AG04450 (cell line): ENCODE measurements around the gene HERC4. TPM values are rescaled to one million over a fixed set of nuclear protein-coding genes. Genes with fewer than 3 reads are reported as not detected.

Source experiments
- CTCF ChIA-PET: fragments of 300-600, 350-600 bp; formaldehyde crosslinking; extraction: SDS; loops from one replicate; lab custom pipeline; 2022; ENCODE audit warnings: antibody characterized with exemption, inconsistent platforms; lab: Charles Lee
- POLR2A ChIA-PET: fragments of 350-600 bp; formaldehyde crosslinking; extraction: SDS; loops from one replicate; lab custom pipeline; 2021; ENCODE audit warnings: antibody characterized with exemption, inconsistent platforms; lab: Yijun Ruan, JAX
- DNase-seq: peaks from one replicate; pipeline ENCODE4 v3.0.0-alpha.2; 2011; ENCODE audit warnings: low read depth, low spot score
- H3K27ac ChIP-seq: one replicate; pipeline ENCODE4 v1.5.1; 2012; ENCODE audit warnings: low read depth, low read length, control low read depth
- H3K27me3 ChIP-seq: one replicate; pipeline ENCODE4 v1.6.0; 2012; ENCODE audit warnings: low read length; ENCODE audit not compliant: control insufficient read depth, insufficient read depth
- H3K4me3 ChIP-seq: 2 replicates; pipeline ENCODE4 v1.5.1; 2011; ENCODE audit warnings: mild to moderate bottlenecking, low read depth, low read length, control low read depth
- H3K9me3 ChIP-seq: 2 replicates; pipeline ENCODE4 v1.5.1; 2012; ENCODE audit warnings: low read length; ENCODE audit not compliant: control insufficient read depth, insufficient read depth
- CTCF ChIP-seq: IDR thresholded peaks from 2 replicates; pipeline ENCODE4 v1.5.1; 2011; ENCODE audit warnings: low read depth, low read length, control low read depth, inconsistent platforms
- polyA plus RNA-seq: library from polyadenylated mRNA; depleted of rRNA; stranded (reverse); fragments of >200 nt; gene quantifications from 2 replicates; pipeline ENCODE4 v1.2.3, GENCODE V29; 2011

The HERC4 gene
- polyA plus RNA-seq, 1 experiment = 59.1 TPM

GRCh38 chr10:67917679-67918078 is 157.4 kb downstream of the HERC4 start:
- Histone ChIP-seq H3K9me3 (no peaks in the 10 kb centered on the region), H3K27ac (no peak overlapping the region), H3K4me3 (no peak overlapping the region), H3K27me3 (no peaks in the 10 kb centered on the region)
- CTCF ChIA-PET = interaction anchor here (0.6 to 2.3 kb wide), 2 partner anchors 130 to 295 kb away, joined by 3 to 9 read pairs; no protein-coding TSS in a partner anchor
- POLR2A ChIA-PET = no interaction called here
- DNase-seq = no peak
- TF ChIP-seq CTCF = no peak

DNA sequence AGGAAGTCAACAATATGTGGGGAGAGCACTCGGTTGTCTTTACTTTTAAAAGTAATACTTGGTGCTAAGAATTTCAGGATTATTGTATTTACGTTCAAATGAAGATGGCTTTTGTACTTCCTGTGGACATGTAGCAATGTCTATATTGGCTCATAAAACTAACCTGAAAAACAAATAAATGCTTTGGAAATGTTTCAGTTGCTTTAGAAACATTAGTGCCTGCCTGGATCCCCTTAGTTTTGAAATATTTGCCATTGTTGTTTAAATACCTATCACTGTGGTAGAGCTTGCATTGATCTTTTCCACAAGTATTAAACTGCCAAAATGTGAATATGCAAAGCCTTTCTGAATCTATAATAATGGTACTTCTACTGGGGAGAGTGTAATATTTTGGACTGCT is 157.9 kb downstream of the HERC4 start:
- Histone ChIP-seq H3K27ac (no peak overlapping the region), H3K9me3 (no peaks in the 10 kb centered on the region), H3K4me3 (no peak overlapping the region), H3K27me3 (no peaks in the 10 kb centered on the region)
- TF ChIP-seq CTCF = no peak
- no peak for DNase-seq
- POLR2A ChIA-PET = no interaction called here
- CTCF ChIA-PET = interaction anchor here (2.3 kb wide), 1 partner anchor 296 kb away, joined by 9 read pairs; no protein-coding TSS in a partner anchor

GRCh38 chr10:67914777-67915340 is 160.2 kb downstream of the HERC4 start:
- no peak for DNase-seq
- Histone ChIP-seq H3K27me3 (no peaks in the 10 kb centered on the region), H3K4me3 (no peak overlapping the region), H3K9me3 (no peaks in the 10 kb centered on the region), H3K27ac (no peak overlapping the region)
- ChIA-PET POLR2A (interaction anchor here (0.6 kb wide), 1 partner anchor 76 kb away, joined by 8 read pairs; no protein-coding TSS in a partner anchor), CTCF (no interaction called here)
- no peak for TF ChIP-seq CTCF

DNA sequence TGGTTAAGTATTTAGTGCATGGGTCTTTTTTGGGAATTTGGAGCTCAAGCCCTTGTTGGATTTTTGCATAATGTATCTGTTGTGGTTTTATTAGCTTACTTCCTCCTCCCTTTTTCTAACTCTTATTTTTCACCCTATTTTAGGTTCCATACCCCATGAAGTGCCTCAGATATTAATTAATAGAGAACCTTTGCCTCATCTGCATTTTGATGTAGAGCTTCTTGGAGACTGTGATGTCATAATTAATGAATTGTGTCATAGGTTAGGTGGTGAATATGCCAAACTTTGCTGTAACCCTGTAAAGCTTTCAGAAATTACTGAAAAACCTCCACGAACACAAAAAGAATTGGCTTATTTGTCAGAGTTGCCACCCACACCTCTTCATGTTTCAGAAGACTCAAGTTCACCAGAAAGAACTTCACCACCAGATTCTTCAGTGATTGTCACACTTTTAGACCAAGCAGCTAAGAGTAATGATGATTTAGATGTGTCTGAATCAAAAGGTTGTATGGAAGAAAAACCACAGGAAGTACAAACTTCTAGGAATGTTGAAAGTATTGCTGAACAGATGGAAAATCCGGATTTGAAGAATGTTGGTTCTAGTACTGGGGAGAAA is 162.6 kb downstream of the HERC4 start:
- POLR2A ChIA-PET = no interaction called here
- no peaks in the 10 kb centered on the region for H3K27me3 ChIP-seq
- TF ChIP-seq CTCF = no peak
- no peak for DNase-seq
- no peaks in the 10 kb centered on the region for H3K9me3 ChIP-seq
- no peak overlapping the region for H3K4me3 ChIP-seq
- H3K27ac ChIP-seq = no peak overlapping the region
- CTCF ChIA-PET = interaction anchor here (0.9 kb wide), 1 partner anchor 57 kb away, joined by 3 read pairs; no protein-coding TSS in a partner anchor

DNA sequence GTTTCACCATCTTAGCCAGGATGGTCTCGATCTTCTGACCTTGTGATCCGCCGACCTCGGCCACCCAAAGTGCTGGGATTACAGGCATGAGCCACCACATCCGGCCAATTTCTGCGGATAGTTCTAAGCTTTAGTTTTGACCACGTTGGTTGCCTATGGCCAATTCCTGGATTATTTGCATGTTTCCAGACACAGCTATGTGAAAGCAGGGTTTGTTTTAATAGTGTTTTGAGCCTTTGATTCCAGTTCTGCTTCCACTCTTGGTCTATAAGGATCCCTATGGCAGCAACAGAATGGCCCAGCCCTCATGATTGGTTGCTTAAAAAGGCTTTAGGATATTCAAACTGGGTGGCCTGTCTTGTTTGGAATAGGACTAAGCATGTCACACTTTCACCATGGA is 171.5 kb downstream of the HERC4 start:
- H3K27ac ChIP-seq = no peak overlapping the region
- no peak overlapping the region for H3K4me3 ChIP-seq
- H3K27me3 ChIP-seq = no peaks in the 10 kb centered on the region
- no peak for DNase-seq
- no peaks in the 10 kb centered on the region for H3K9me3 ChIP-seq
- CTCF ChIA-PET = no interaction called here
- POLR2A ChIA-PET = no interaction called here
- TF ChIP-seq CTCF = no peak
